A673 (cell line): ENCODE measurements around the gene PCDHB3.

Source experiments
- EZH2 ChIP-seq: fragments of 200-600 bp; sonication (generic); IDR thresholded peaks from 2 replicates; pipeline ENCODE4 v1.6.1; 2017; ENCODE audit warnings: borderline replicate concordance, low read depth, mild to moderate bottlenecking, mixed read lengths, antibody characterized with exemption, low read length; ENCODE audit not compliant: poor library complexity, severe bottlenecking
- TF ChIP-seq, protein P1 (sequence below): fragments of 300-800, 200-600 bp; sonication (generic); conservative IDR thresholded peaks from 2 replicates; pipeline ENCODE4 v1.5.1; 2017; ENCODE audit warnings: low read depth, mild to moderate bottlenecking, antibody characterized with exemption, low read length, moderate library complexity, mixed read lengths

DNA sequence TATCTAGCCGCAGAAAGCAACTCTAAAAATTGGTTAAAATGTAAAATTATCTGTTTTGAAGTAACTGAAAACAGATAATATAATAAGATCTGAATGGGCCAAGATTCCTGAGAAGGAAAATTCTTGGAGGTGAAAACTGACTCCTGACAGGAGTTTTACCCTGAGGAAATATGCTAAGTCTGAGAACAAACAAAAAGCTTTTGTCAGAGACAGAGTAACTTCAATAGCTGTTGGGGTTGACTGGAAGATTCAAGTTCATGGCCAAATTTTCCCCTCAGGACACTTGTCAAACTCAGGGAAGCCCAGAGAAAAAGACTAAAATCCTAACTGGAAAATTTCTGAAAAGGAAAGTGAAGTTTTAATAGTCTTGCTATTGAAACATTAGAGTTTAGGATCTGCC, 27.0 kb downstream of the PCDHB3 start:
- no peak for TF ChIP-seq EZH2
- TF ChIP-seq, protein P1, sequence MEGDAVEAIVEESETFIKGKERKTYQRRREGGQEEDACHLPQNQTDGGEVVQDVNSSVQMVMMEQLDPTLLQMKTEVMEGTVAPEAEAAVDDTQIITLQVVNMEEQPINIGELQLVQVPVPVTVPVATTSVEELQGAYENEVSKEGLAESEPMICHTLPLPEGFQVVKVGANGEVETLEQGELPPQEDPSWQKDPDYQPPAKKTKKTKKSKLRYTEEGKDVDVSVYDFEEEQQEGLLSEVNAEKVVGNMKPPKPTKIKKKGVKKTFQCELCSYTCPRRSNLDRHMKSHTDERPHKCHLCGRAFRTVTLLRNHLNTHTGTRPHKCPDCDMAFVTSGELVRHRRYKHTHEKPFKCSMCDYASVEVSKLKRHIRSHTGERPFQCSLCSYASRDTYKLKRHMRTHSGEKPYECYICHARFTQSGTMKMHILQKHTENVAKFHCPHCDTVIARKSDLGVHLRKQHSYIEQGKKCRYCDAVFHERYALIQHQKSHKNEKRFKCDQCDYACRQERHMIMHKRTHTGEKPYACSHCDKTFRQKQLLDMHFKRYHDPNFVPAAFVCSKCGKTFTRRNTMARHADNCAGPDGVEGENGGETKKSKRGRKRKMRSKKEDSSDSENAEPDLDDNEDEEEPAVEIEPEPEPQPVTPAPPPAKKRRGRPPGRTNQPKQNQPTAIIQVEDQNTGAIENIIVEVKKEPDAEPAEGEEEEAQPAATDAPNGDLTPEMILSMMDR, result no peak
